B cell (primary cell): ENCODE results near the gene SLC2A13. TPM values are rescaled to one million over a fixed set of nuclear protein-coding genes. Genes with fewer than 3 reads are reported as not detected.

ENCODE experiments used
- ATAC-seq: fragments of 200-7000 bp; cut with Tn5 transposase; one replicate; pipeline ENCODE4 v1.10.0; 2021; ENCODE audit warnings: low read depth, mild to moderate bottlenecking, moderate number of reproducible peaks, moderate library complexity
- CTCF ChIA-PET: fragments of 350-600 bp; sonication (Branson Sonifier 250); formaldehyde crosslinking; loops from one replicate; lab custom pipeline; 2021; ENCODE audit warnings: antibody characterized with exemption, inconsistent platforms; lab: Charles Lee
- POLR2A ChIA-PET: fragments of 350-600 bp; sonication (Branson Sonifier 250); formaldehyde crosslinking; loops from one replicate; lab custom pipeline; 2021; ENCODE audit warnings: antibody characterized with exemption; lab: Charles Lee
- DNase-seq: peaks from one replicate; pipeline ENCODE4 v3.0.0; 2013
- H2AFZ ChIP-seq: 2 replicates; pipeline ENCODE4 v1.6.1; 2012; ENCODE audit warnings: mild to moderate bottlenecking, low read depth, low read length; ENCODE audit not compliant: insufficient read depth, poor library complexity, severe bottlenecking
- H3K27ac ChIP-seq, 2 donors: 1 replicate in 1 of 2; 2 replicates in 1 of 2; pipeline ENCODE4 v1.5.1; 2012 to 2013; ENCODE audit warnings: low read length in 2 of 2, mild to moderate bottlenecking in 2 of 2, moderate library complexity in 1 of 2
- H3K27me3 ChIP-seq, 4 experiments: fragments of 200-600 bp in 1 of 4; sonication (generic) in 1 of 4; replicated peaks in 1 of 4; 1 replicate in 2 of 4; 2 replicates in 2 of 4; pipeline versions ENCODE4 v1.6.1 to v1.7.0; 2013 to 2016; ENCODE audit warnings: low read length in 3 of 4, mild to moderate bottlenecking in 2 of 4, mixed read lengths in 1 of 4, moderate library complexity in 1 of 4; ENCODE audit not compliant: insufficient read depth in 4 of 4, control insufficient read depth in 3 of 4; ENCODE audit errors: control extremely low read depth in 1 of 4
- H3K36me3 ChIP-seq, 2 experiments: replicated peaks in 1 of 2; 1 replicate in 1 of 2; 2 replicates in 1 of 2; pipeline versions ENCODE4 v1.6.1 to v1.7.1; 2013; ENCODE audit warnings: low read length in 1 of 2; ENCODE audit not compliant: insufficient read depth in 2 of 2, control insufficient read depth in 1 of 2; ENCODE audit errors: control extremely low read depth in 1 of 2, extremely low read depth in 1 of 2
- H3K4me1 ChIP-seq, 2 donors: fragments of 200-600 bp in 1 of 2; sonication (generic) in 1 of 2; 1 replicate in 1 of 2; 2 replicates in 1 of 2; pipeline versions ENCODE4 v1.5.1 to v1.6.1; 2013 to 2017; ENCODE audit warnings: low read length in 2 of 2; ENCODE audit not compliant: control insufficient read depth in 2 of 2, insufficient read depth in 2 of 2
- H3K4me2 ChIP-seq: replicated peaks from 2 replicates; pipeline ENCODE3; 2012; ENCODE audit warnings: mild to moderate bottlenecking, low read depth, low read length; ENCODE audit not compliant: poor library complexity, severe bottlenecking
- H3K4me3 ChIP-seq, 5 experiments: fragments of 200-600 bp in 1 of 5; sonication (generic) in 1 of 5; 1 replicate in 3 of 5; 2 replicates in 2 of 5; pipeline versions ENCODE4 v1.5.1 to v1.7.0; 2011 to 2016; ENCODE audit warnings: low read length in 4 of 5, mild to moderate bottlenecking in 4 of 5, low read depth in 2 of 5, control low read depth in 1 of 5, moderate library complexity in 1 of 5; ENCODE audit not compliant: insufficient read depth in 1 of 5; ENCODE audit errors: control extremely low read depth in 1 of 5, extremely low read depth in 1 of 5
- H3K79me2 ChIP-seq: fragments of 200-600 bp; sonication (generic); one replicate; pipeline ENCODE4 v1.6.0; 2016; ENCODE audit warnings: low read length; ENCODE audit not compliant: control insufficient read depth, insufficient read depth
- H3K9ac ChIP-seq: fragments of 200-600 bp; sonication (generic); 2 replicates; pipeline ENCODE4 v1.6.1; 2017; ENCODE audit warnings: mild to moderate bottlenecking, low read length, moderate library complexity
- H3K9me3 ChIP-seq, 3 donors: one replicate each; pipeline versions ENCODE4 v1.6.1 to v1.7.1; 2013; ENCODE audit warnings: low read length in 2 of 3; ENCODE audit not compliant: control insufficient read depth in 2 of 3, insufficient read depth in 1 of 3; ENCODE audit errors: control extremely low read depth in 1 of 3
- H4K20me1 ChIP-seq: 2 replicates; pipeline ENCODE4 v1.6.0; 2012; ENCODE audit warnings: mild to moderate bottlenecking, low read length; ENCODE audit not compliant: insufficient read depth, control insufficient read depth, poor library complexity, severe bottlenecking
- H3K27ac Mint-ChIP-seq: one replicate; pipeline ENCODE4 v1.8.0; 2021; ENCODE audit warnings: mixed read lengths
- H3K27me3 Mint-ChIP-seq: one replicate; pipeline ENCODE4 v1.8.0; 2021; ENCODE audit warnings: mixed read lengths
- H3K4me1 Mint-ChIP-seq: one replicate; pipeline ENCODE4 v1.8.0; 2021; ENCODE audit warnings: mixed read lengths
- H3K4me3 Mint-ChIP-seq: one replicate; pipeline ENCODE4 v1.8.0; 2021; ENCODE audit warnings: mixed read lengths
- H3K9me3 Mint-ChIP-seq: one replicate; pipeline ENCODE4 v1.8.0; 2022; ENCODE audit warnings: mixed read lengths; ENCODE audit not compliant: insufficient read depth
- EZH2 ChIP-seq: IDR thresholded peaks from 2 replicates; pipeline ENCODE4 v1.6.1; 2012; ENCODE audit warnings: borderline replicate concordance, low read depth, mild to moderate bottlenecking, moderate library complexity, low read length; ENCODE audit not compliant: insufficient read depth, poor library complexity, severe bottlenecking
- WGBS: methylation state at CpG from one replicate; pipeline ENCODE4 v1.1.5; 2013; ENCODE audit warnings: missing lambda C conversion rate; ENCODE audit not compliant: insufficient coverage; 5-methylcytosine and 5-hydroxymethylcytosine counted together
- intact Hi-C: fragments of 100-400 bp; cut with micrococcal nuclease; formaldehyde crosslinking; loops from one replicate; pipeline ENCODE4 v1.10.0; 2022
- polyA plus RNA-seq: library from polyadenylated mRNA; depleted of rRNA; stranded (reverse); fragments of >200 nt; gene quantifications from 2 replicates; pipeline ENCODE4 v1.2.3, GENCODE V29; 2012
- total RNA-seq, 2 donors: library from RNA; stranded (reverse); fragments of 120-200 nt in 1 of 2; gene quantifications; 1 replicate in 1 of 2; 2 replicates in 1 of 2; pipeline versions ENCODE4 v1.2.3 to v1.2.4, GENCODE V29; 2013 to 2022
- TF ChIP-seq, protein P1 (sequence below): fragments of 200-600 bp; IDR thresholded peaks from one replicate; pipeline ENCODE4 v1.8.0; 2022; ENCODE audit warnings: antibody characterized with exemption, mild to moderate bottlenecking

The SLC2A13 gene
- total and polyA plus RNA-seq, 2 donors (not counting 1 experiment from before 2014, with no cell fraction given), result 2.1 to 8.6 TPM

DNA sequence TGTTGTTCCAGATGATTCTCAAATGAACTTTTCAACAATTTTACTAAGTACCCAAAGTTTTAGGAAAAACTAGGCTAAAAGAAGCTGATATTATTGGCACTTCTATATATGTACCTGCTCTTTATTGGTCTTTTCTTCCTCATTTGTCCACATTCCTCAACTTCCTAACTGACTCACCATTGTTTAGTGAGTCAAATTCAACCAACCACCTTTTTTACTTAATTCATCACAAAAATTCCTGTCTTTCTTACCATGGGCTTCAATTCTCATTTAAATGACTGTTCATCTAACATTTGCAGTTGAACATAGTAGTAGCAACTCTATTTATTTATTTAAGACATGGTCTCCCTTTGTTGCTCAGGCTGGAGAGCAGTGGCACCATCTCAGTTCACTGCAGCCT, 47.6 kb upstream of the SLC2A13 start:
- Histone ChIP-seq H3K9ac (no peak overlapping the region), H3K9me3 (no peaks in the 10 kb centered on the region), H3K4me3 (no peak overlapping the region), H3K79me2 (no peaks in the 10 kb centered on the region), H4K20me1 (no peaks in the 10 kb centered on the region), H3K27ac (no peak overlapping the region), H3K27me3 (no peaks in the 10 kb centered on the region), H2AFZ (peak overlapping the region; percentile 23), H3K4me1 (peaks cover 28 to 32% of the 10 kb centered on the region in 2 donors), H3K4me2 (no peak overlapping the region), H3K36me3 (no peaks in the 10 kb centered on the region)
- ChIA-PET CTCF (interaction anchor here (0.6 to 12.3 kb wide), 22 partner anchors 9 to 1988 kb away, joined by 3 to 195 read pairs (median 4); partner anchors contain the start of gene LRRK2), POLR2A (interaction anchor here (1.0 kb wide), 1 partner anchor 40 kb away, joined by 3 read pairs; no protein-coding TSS in a partner anchor)
- DNase-seq, result peak; percentile 12
- TF ChIP-seq EZH2, result no peak
- TF ChIP-seq, protein P1, sequence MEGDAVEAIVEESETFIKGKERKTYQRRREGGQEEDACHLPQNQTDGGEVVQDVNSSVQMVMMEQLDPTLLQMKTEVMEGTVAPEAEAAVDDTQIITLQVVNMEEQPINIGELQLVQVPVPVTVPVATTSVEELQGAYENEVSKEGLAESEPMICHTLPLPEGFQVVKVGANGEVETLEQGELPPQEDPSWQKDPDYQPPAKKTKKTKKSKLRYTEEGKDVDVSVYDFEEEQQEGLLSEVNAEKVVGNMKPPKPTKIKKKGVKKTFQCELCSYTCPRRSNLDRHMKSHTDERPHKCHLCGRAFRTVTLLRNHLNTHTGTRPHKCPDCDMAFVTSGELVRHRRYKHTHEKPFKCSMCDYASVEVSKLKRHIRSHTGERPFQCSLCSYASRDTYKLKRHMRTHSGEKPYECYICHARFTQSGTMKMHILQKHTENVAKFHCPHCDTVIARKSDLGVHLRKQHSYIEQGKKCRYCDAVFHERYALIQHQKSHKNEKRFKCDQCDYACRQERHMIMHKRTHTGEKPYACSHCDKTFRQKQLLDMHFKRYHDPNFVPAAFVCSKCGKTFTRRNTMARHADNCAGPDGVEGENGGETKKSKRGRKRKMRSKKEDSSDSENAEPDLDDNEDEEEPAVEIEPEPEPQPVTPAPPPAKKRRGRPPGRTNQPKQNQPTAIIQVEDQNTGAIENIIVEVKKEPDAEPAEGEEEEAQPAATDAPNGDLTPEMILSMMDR, result no peak
- Mint-ChIP-seq H3K9me3 (no peaks in the 10 kb centered on the region), H3K27me3 (no peaks in the 10 kb centered on the region), H3K4me3 (no peak overlapping the region), H3K27ac (peak overlapping the region; percentile 66), H3K4me1 (peaks cover 47% of the 10 kb centered on the region)
- no peak for ATAC-seq
- intact Hi-C loops, result loop anchor here (1.0 to 10.0 kb wide), 5 partner anchors 39 to 771 kb away; partner anchors contain the start of genes LRRK2 and SLC2A13

DNA sequence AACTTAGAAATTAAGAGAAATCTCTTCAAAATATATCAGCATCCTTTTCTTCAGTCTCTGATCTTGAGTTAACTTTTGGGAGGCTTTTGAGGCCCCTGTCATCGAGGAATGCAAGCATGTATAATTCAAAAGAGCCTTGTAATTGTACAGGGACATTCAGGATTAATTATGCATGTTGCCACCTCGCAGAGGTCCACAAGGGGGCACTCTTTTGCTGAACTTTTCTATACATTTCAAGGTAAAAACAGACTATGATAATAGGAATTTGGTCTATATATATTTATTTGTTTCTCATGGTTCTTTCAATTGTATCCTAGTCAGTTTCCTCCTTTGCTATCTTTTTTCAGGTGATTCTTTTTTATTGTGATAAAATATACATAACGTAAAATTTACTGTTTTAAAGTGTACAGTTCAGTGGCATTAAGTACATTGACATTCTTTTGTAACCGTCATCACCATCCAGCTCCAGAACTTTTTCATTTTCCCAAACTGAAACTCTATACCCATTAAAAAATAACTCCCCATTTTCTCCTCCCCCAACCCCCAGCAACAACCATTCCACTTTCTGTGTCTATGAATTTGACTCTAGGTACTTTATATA, 47.0 kb upstream of the SLC2A13 start:
- Histone ChIP-seq H3K36me3 (no peaks in the 10 kb centered on the region), H3K4me1 (peaks cover 23 to 26% of the 10 kb centered on the region in 2 donors), H4K20me1 (no peaks in the 10 kb centered on the region), H3K9me3 (no peaks in the 10 kb centered on the region), H3K27ac (no peak overlapping the region), H3K4me3 (no peak overlapping the region), H3K27me3 (no peaks in the 10 kb centered on the region), H2AFZ (no peak overlapping the region), H3K9ac (no peak overlapping the region), H3K79me2 (no peaks in the 10 kb centered on the region), H3K4me2 (no peak overlapping the region)
- Mint-ChIP-seq H3K4me3 (no peak overlapping the region), H3K9me3 (no peaks in the 10 kb centered on the region), H3K27ac (no peak overlapping the region), H3K27me3 (no peaks in the 10 kb centered on the region), H3K4me1 (peaks cover 42% of the 10 kb centered on the region)
- ChIA-PET CTCF (interaction anchor here (0.7 to 12.3 kb wide), 21 partner anchors 8 to 172 kb away, joined by 3 to 195 read pairs (median 5); partner anchors contain the start of gene LRRK2), POLR2A (interaction anchor here (1.0 kb wide), 1 partner anchor 40 kb away, joined by 3 read pairs; no protein-coding TSS in a partner anchor)
- no peak for TF ChIP-seq EZH2
- TF ChIP-seq, protein P1, result peak; percentile 96
- ATAC-seq (peak; percentile 78), DNase-seq (peak; percentile 78)
- intact Hi-C loops, result loop anchor here (1.0 to 10.0 kb wide), 6 partner anchors 40 to 772 kb away; partner anchors contain the start of genes LRRK2 and SLC2A13
- no CpG with 5 or more reads among the region's 4 CpGs for WGBS
